GM12878 (cell line): ENCODE data around the gene NFATC3.

Experiments
- EP300 ChIP-seq, 2 experiments: fragments of 150-350 bp in 1 of 2; IDR thresholded peaks; 2 replicates each; pipeline ENCODE4 v1.6.1; 2011 to 2012; ENCODE audit warnings: low read depth in 2 of 2, low read length in 2 of 2, borderline replicate concordance in 1 of 2, improper control_type of control experiment in 1 of 2, inconsistent platforms in 1 of 2; ENCODE audit not compliant: control insufficient read depth in 1 of 2
- SP1 ChIP-seq: IDR thresholded peaks from one replicate; pipeline ENCODE4 v1.6.1; 2011; ENCODE audit warnings: low read depth, low read length
- TF ChIP-seq, protein P1 (sequence below): IDR thresholded peaks from 2 replicates; pipeline ENCODE4 v1.6.1; 2011; ENCODE audit warnings: borderline replicate concordance, low read depth, mild to moderate bottlenecking, moderate library complexity, mixed read lengths, low read length; ENCODE audit not compliant: insufficient read depth; ENCODE audit errors: extremely low read length

DNA sequence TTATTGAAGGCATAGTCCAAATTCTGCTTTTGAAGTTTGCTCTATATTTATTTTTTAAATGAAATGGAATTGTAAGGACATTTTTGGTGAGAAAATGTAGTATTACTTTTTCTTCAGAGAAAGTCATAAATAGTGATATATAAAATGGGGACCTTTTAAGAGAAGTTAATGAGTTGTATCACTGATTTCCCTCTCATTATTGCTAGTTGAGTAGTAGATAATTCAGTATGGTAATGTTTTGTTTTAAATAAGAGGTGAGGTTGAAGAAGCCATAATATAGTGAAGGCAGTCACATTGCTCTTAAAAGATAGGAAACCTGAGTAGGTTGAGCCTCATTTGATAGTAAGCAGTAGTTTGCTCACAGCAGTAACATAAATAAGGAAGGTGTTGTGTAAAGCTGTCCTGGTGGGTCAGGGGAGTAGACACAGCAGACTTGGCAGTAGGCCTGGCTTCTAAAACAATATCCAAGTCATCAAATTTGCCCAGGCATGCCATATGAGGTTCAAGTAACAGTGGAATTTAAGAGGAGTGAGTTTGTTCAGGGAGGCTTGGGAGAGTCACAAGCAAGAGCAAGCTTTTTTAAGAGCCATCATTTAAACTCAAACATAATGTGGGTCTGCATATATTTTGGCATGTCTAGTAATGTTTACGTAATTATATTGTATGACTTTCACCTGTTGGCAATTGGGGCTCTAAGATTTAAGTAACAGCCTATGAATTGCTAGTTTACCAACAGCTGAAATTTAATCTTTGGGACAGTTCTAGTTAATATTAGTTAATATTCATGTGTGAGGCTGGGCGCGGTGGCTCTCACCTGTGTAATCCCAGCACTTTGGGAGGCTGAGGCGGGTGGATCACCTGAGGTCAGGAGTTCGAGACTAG is 6.5 kb downstream of the NFATC3 start:
- TF ChIP-seq, protein P1, sequence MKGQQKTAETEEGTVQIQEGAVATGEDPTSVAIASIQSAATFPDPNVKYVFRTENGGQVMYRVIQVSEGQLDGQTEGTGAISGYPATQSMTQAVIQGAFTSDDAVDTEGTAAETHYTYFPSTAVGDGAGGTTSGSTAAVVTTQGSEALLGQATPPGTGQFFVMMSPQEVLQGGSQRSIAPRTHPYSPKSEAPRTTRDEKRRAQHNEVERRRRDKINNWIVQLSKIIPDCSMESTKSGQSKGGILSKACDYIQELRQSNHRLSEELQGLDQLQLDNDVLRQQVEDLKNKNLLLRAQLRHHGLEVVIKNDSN = no peak
- TF ChIP-seq SP1 (no peak), EP300 (IDR thresholded peaks at IDR 0.05; ENCODE audit: borderline replicate concordance in 1 of 2, control insufficient read depth in 1 of 2, low read depth in 2 of 2, low read length in 2 of 2) (no peak)
